Activated naive CD4-positive, alpha-beta T cell treated with anti-CD3 and anti-CD28 coated beads, Interleukin-2, amount 10 ng/mL, durations not matched to agents 7 days and 5 days (primary cell): ENCODE measurements around the gene NHSL1.

Experiments
- CTCF ChIA-PET: fragments of 350-600 bp; sonication (Branson Sonifier 250); formaldehyde crosslinking; loops from one replicate; lab custom pipeline; 2021; ENCODE audit warnings: antibody characterized with exemption; lab: Charles Lee
- DNase-seq: peaks from one replicate; pipeline ENCODE4 v3.0.0-alpha.2; 2020
- H3K27ac Mint-ChIP-seq: one replicate; pipeline ENCODE4 v1.8.0; 2021; ENCODE audit warnings: mild to moderate bottlenecking, moderate library complexity, mixed read lengths
- H3K27me3 Mint-ChIP-seq: one replicate; pipeline ENCODE4 v1.8.0; 2021; ENCODE audit warnings: mild to moderate bottlenecking, mixed read lengths
- H3K36me3 Mint-ChIP-seq: one replicate; pipeline ENCODE4 v1.8.0; 2021; ENCODE audit warnings: mixed read lengths
- H3K4me1 Mint-ChIP-seq: one replicate; pipeline ENCODE4 v1.8.0; 2021; ENCODE audit warnings: mixed read lengths
- H3K4me3 Mint-ChIP-seq: one replicate; pipeline ENCODE4 v1.8.0; 2021; ENCODE audit warnings: mild to moderate bottlenecking, moderate library complexity, mixed read lengths
- H3K9me3 Mint-ChIP-seq: one replicate; pipeline ENCODE4 v1.8.0; 2021; ENCODE audit warnings: mixed read lengths

Gene NHSL1

GRCh38 chr6:138372711-138373463, 126.4 kb downstream of the NHSL1 start:
- Mint-ChIP-seq H3K36me3 (no peaks in the 10 kb centered on the region), H3K9me3 (no peaks in the 10 kb centered on the region), H3K27me3 (peaks cover 13% of the 10 kb centered on the region), H3K4me1 (no peaks in the 10 kb centered on the region), H3K4me3 (no peak overlapping the region), H3K27ac (no peak overlapping the region)
- CTCF ChIA-PET: interaction anchor here (0.9 kb wide), 1 partner anchor 137 kb away, joined by 3 read pairs; no protein-coding TSS in a partner anchor
- no peak for DNase-seq
